ENCODE data around the gene CTNNA3. TPM values are rescaled to one million over a fixed set of nuclear protein-coding genes. Genes with fewer than 3 reads are reported as not detected.

The CTNNA3 gene
- total RNA-seq, 1 donor from 2014 or later: 159 TPM

GRCh38 chr10:66931340-66931948 lies 764.6 kb downstream of the CTNNA3 start:
- H3K36me3 ChIP-seq: no peaks in the 10 kb centered on the region
- peak; percentile 80 for TF ChIP-seq CTCF (IDR thresholded peaks at IDR 0.05; ENCODE audit: borderline replicate concordance)
- peaks cover 11% of the 10 kb centered on the region for H3K4me1 ChIP-seq
- H3K4me3 ChIP-seq: no peak overlapping the region
- DNase-seq: no peak
- no peak overlapping the region for H3K27ac ChIP-seq (replicated peaks)
- H3K27me3 ChIP-seq (ENCODE audit: low read depth): peaks cover 48% of the 10 kb centered on the region
- H3K9me3 ChIP-seq (replicated peaks): no peaks in the 10 kb centered on the region
- intact Hi-C loops (cut with micrococcal nuclease): no loop called here

GRCh38 chr10:66929375-66929774 lies 766.6 kb downstream of the CTNNA3 start:
- intact Hi-C loops (cut with micrococcal nuclease): no loop called here
- no peaks in the 10 kb centered on the region for H3K9me3 ChIP-seq (replicated peaks)
- no peak for DNase-seq
- H3K36me3 ChIP-seq: no peaks in the 10 kb centered on the region
- peaks cover 50% of the 10 kb centered on the region for H3K27me3 ChIP-seq (ENCODE audit: low read depth)
- H3K27ac ChIP-seq (replicated peaks): no peak overlapping the region
- H3K4me3 ChIP-seq: no peak overlapping the region
- no peak for TF ChIP-seq CTCF (IDR thresholded peaks at IDR 0.05; ENCODE audit: borderline replicate concordance)
- H3K4me1 ChIP-seq: peaks cover 21% of the 10 kb centered on the region

GRCh38 chr10:66928776-66929175 lies 767.2 kb downstream of the CTNNA3 start:
- H3K27me3 ChIP-seq (ENCODE audit: low read depth): peaks cover 50% of the 10 kb centered on the region
- intact Hi-C loops (cut with micrococcal nuclease): no loop called here
- peaks cover 21% of the 10 kb centered on the region for H3K4me1 ChIP-seq
- H3K27ac ChIP-seq (replicated peaks): no peak overlapping the region
- no peak for DNase-seq
- H3K36me3 ChIP-seq: no peaks in the 10 kb centered on the region
- no peaks in the 10 kb centered on the region for H3K9me3 ChIP-seq (replicated peaks)
- TF ChIP-seq CTCF (IDR thresholded peaks at IDR 0.05; ENCODE audit: borderline replicate concordance): no peak
- no peak overlapping the region for H3K4me3 ChIP-seq

GRCh38 chr10:66927971-66928770 lies 767.8 kb downstream of the CTNNA3 start:
- intact Hi-C loops (cut with micrococcal nuclease): no loop called here
- H3K4me1 ChIP-seq: peaks cover 21% of the 10 kb centered on the region
- H3K27ac ChIP-seq (replicated peaks): no peak overlapping the region
- no peak for DNase-seq
- no peaks in the 10 kb centered on the region for H3K9me3 ChIP-seq (replicated peaks)
- H3K27me3 ChIP-seq (ENCODE audit: low read depth): peaks cover 50% of the 10 kb centered on the region
- TF ChIP-seq CTCF (IDR thresholded peaks at IDR 0.05; ENCODE audit: borderline replicate concordance): no peak
- no peaks in the 10 kb centered on the region for H3K36me3 ChIP-seq
- peak overlapping the region; percentile 41 for H3K4me3 ChIP-seq

- Histone ChIP-seq H3K4me1 (peaks cover 21% of the 10 kb centered on the region), H3K4me3 (peak overlapping the region; percentile 41), H3K9me3 (replicated peaks) (no peaks in the 10 kb centered on the region), H3K27ac (replicated peaks) (no peak overlapping the region), H3K36me3 (no peaks in the 10 kb centered on the region), H3K27me3 (ENCODE audit: low read depth) (peaks cover 50% of the 10 kb centered on the region)
- DNase-seq: no peak
- intact Hi-C loops (cut with micrococcal nuclease): no loop called here
- no peak for TF ChIP-seq CTCF (IDR thresholded peaks at IDR 0.05; ENCODE audit: borderline replicate concordance)
Measured at GRCh38 chr10:66927251-66927935, 768.6 kb downstream of the CTNNA3 start.
